ENCODE measurements around the gene IL1B.

DNA sequence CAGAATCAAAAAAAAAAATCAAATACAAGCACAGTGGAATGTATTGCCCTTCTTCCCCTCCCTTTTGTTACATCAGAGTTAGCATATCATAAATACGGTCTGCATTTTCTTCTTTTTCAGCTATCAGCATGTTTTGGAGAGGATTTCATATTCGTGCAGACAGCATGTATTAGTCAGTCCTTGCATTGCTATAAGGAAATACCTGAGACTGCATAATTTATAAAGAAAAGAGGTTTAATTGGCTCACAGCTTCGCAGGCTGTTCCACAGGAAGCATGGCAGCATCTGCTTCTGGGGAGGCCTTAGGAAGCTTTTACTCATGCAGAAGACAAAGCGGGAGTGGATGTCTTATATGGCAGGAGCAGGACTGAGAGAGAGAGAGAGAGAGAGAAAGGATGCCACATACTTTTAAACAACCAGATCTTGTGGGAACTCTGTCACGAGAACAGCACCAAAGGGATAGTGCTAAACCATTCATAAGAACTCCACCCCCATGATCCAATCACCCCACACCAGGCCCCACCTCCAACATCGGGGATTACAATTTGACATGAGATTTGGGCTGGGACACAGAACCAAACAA lies 8.9 kb downstream of the IL1B start:
- TF ChIP-seq, protein P1, sequence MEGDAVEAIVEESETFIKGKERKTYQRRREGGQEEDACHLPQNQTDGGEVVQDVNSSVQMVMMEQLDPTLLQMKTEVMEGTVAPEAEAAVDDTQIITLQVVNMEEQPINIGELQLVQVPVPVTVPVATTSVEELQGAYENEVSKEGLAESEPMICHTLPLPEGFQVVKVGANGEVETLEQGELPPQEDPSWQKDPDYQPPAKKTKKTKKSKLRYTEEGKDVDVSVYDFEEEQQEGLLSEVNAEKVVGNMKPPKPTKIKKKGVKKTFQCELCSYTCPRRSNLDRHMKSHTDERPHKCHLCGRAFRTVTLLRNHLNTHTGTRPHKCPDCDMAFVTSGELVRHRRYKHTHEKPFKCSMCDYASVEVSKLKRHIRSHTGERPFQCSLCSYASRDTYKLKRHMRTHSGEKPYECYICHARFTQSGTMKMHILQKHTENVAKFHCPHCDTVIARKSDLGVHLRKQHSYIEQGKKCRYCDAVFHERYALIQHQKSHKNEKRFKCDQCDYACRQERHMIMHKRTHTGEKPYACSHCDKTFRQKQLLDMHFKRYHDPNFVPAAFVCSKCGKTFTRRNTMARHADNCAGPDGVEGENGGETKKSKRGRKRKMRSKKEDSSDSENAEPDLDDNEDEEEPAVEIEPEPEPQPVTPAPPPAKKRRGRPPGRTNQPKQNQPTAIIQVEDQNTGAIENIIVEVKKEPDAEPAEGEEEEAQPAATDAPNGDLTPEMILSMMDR (IDR thresholded peaks at IDR 0.05; ENCODE audit: low read depth, low read length) = no peak
- no peak for TF ChIP-seq POLR2A (IDR thresholded peaks at IDR 0.05; ENCODE audit: extremely low read depth, insufficient read length)
- TF ChIP-seq, protein P2, sequence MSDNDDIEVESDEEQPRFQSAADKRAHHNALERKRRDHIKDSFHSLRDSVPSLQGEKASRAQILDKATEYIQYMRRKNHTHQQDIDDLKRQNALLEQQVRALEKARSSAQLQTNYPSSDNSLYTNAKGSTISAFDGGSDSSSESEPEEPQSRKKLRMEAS (IDR thresholded peaks at IDR 0.05; ENCODE audit: low read depth, low read length) = no peak

All from NB4 (cell line).